Cerebellar cortex (tissue), 1 donor: ENCODE data around the gene NANOS3.

Experiments
- DNase-seq: peaks from one replicate; pipeline ENCODE4 v3.0.0-alpha.2; 2015; ENCODE audit warnings: low spot score

The NANOS3 gene

DNA sequence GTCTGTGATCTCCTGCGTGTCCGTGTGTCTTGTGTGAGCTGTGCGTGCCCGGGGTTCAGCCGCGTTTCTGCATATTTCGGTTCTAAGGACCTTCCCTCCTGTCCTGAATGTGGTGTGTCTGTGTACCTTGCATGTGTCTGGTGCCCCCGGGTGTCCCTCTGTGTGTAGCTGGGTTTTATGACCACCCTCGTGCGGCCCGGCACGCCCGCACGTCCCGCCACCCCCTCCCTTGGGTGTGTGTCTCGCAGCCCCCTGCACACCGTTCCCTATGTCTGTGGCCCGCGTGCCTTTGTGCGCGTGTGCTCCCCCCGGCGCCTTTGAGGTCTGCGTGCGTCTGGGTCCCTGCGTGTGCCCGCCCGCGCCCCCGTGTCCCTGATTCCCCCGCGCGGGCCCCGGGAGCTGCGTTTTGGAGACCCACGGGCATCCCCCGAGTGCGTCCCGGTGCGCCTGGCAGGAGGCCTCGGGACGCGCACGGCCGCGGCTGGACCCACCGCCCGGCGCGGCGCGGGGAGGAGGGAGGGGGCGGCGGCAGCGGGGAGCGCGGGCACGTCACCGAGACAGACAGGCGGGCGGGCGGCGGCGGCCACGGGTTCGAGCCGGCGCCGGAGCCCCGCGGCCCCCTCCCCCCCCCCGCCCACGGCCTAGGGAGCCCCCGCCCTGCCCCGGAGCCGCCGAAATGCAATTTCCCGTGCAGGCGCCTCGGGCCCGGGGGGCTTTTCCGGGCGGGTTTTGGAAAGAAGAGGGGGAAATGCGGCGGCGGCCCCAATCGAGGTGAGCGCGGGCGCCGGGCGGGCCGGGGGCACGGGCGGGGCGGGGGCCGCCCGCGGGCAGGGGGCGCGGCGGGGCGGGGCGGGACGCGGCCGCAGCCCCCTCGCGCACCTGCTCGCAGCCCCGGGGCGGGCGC is 12.0 kb upstream of the NANOS3 start:
- DNase-seq = no peak

- peak; percentile 57 for DNase-seq
Measured at GRCh38 chr19:13865571-13866462, 11.1 kb upstream of the NANOS3 start.

DNA sequence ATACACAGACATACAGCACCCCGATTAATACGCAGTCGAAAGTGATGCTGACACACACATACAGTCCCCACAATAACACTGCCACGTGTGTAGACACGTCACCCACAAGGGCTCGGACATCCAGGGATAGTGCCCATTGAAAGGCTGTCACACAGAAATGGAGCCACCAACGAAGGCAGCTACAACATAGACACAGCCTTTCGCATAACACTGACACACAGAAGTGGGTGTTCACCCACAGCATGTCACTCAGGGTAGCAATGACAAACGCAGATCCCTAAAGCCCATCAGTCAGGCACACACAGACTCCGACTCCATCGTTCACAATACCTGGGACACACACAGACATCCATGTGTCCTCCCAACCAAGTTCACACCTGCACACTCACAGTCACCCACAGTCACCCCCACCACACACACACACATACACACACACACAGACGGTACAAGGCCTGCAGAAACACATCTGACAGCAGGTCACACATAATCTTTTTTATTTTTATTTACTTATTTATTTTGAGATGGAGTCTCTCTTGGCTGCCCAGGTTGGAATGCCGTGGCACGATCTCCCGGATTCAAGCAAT is 10.4 kb upstream of the NANOS3 start:
- DNase-seq = no peak

DNA sequence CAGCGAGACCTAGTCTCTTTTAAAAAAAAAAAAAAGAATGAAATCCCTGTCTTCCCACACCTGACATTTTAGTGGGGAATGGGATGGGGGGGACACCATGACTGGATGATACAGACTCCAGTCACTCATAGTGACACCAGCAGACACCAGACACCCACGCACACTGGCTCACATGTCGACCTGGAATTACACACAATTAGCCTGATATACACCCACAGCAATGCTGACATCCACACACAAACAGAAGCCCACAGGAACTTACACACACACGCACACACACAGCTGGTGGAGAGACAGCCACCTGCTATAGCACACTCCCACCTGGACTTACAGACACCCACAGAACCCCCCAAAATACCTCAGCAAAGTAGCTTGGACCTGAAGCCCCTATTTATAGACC is 8.3 kb upstream of the NANOS3 start:
- DNase-seq = no peak

GRCh38 chr19:13869281-13869680 is 7.7 kb upstream of the NANOS3 start:
- DNase-seq = no peak

DNA sequence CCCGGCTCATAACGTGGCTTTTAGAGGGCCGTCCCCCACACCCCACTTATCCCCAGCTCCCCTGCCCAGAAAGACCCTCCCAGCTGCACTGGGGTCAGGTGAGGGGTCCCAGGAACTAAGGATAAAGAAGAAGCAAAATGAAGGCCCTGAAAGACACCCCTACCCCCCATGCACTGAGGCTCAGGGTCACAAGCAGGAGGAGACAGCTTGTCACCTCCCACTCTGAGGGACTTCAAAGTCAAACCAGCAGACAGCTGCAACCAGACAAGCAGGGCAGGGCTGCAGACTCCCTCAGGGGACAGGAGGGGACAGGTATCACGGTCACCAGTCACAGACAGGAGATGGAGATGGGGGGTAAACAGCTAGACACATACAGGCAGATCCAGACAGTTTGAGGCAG is 6.1 kb upstream of the NANOS3 start:
- DNase-seq = no peak

- DNase-seq = no peak
Measured at GRCh38 chr19:13872339-13872694, 4.6 kb upstream of the NANOS3 start.

GRCh38 chr19:13872695-13873389 is 4.1 kb upstream of the NANOS3 start:
- DNase-seq = peak; percentile 66

GRCh38 chr19:13873834-13874515 is 3.0 kb upstream of the NANOS3 start:
- no peak for DNase-seq

GRCh38 chr19:13875824-13876223 is 1.1 kb upstream of the NANOS3 start:
- no peak for DNase-seq

DNA sequence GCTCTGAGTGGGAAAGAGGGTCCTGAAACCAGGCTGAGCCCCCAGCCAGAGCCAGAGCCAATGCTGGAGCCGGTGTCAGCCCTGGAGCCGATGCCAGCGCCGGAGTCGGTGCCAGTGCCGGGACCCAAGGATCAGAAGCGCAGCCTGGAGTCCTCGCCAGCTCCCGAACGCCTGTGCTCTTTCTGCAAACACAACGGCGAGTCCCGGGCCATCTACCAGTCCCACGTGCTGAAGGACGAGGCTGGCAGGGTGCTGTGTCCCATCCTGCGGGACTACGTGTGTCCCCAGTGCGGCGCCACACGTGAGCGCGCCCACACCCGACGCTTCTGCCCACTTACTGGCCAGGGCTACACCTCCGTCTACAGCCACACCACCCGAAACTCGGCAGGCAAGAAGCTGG is 369 bp downstream of the NANOS3 start:
- no peak for DNase-seq

DNA sequence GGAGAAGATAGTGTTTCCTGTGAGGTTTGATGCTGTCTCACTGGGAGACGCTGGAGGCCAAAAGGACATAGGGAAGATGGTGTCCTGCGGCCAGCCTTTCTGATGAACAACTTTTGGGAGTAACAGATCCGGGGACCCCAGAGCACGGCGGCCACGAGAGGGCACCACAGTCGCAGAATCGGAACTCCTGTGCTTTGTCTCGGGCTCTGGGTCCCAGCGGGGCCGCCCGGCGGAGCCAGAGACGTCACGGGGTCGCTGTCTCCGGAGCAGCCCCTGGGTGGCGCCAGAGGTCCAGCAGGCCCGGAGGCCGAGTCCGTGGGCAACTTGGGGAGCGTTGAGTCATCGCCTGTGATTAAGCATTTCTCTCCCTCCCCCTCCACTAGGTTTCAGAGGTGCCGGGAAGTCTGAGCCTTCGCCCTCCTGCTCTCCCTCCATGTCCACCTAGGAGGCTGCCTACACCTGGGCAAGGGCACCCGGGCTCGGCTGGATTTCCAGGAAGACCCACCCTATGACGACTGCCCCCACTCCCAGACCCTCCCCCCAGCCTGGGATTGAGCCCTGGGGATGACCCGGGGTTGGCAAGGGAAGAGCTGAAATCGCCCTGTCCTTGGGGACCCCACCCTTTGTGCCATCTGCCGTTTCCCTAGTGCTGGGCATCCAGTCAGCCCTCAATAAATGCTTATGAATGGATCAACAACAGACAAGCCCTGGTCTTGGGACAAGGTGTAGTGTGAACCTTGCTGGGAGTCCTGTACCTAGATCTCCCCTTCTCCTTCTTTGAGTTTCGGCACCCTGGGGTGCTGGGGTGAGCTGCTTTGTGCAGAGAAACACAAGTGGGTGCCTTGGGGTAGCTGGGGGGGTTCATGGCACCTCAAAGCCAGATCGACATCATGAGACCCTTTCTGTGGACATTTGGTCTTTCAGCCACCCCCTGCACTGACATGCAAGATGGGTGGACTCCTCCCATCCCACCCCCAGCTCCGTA is 3.4 kb downstream of the NANOS3 start:
- DNase-seq = peak; percentile 92

- DNase-seq = no peak
Measured at GRCh38 chr19:13881251-13881691, 4.3 kb downstream of the NANOS3 start.

GRCh38 chr19:13881692-13882418 is 4.9 kb downstream of the NANOS3 start:
- DNase-seq = no peak

GRCh38 chr19:13882419-13882795 is 5.5 kb downstream of the NANOS3 start:
- DNase-seq = no peak

DNA sequence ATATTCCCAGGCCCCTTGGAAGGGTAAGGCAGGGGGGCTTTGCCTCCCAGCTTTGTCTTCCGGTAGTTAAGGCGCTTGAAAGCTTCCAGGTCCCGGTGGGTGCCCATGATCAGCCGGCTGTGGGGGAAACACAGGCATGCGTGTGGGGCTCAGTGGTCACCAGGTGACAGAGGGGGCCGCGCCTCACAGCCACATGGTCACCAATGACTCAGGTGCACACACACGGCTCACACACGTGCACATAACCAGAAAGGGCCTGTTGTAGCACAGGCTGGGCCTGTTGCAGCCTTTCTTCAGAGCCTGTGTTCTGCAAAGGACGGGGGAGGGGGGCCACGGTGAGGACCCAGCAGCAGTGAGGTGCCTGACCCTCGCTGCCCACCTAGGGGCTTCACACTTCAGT is 5.9 kb downstream of the NANOS3 start:
- DNase-seq = no peak

- DNase-seq = no peak
Measured at GRCh38 chr19:13883516-13884064, 6.7 kb downstream of the NANOS3 start.

- DNase-seq = no peak
Measured at GRCh38 chr19:13884726-13885591, 8.0 kb downstream of the NANOS3 start.
